ENCODE data around the gene ZNF189. TPM values are rescaled to one million over a fixed set of nuclear protein-coding genes. Genes with fewer than 3 reads are reported as not detected.

Gene ZNF189
- polyA plus RNA-seq, 1 donor (not counting 4 experiments of a cell fraction or from before 2014, with no cell fraction given), result 8.7 TPM

GRCh38 chr9:101419863-101420262, 21.2 kb downstream of the ZNF189 start:
- Histone ChIP-seq H3K9me3 (ENCODE audit: control insufficient read depth, low read depth, low read length) (no peaks in the 10 kb centered on the region), H3K4me2 (ENCODE audit: control insufficient read depth, extremely low read depth, insufficient read depth, low read depth, low read length) (no peak overlapping the region), H3K79me2 (ENCODE audit: control insufficient read depth, insufficient read depth, low read length) (no peaks in the 10 kb centered on the region), H3K4me3 (ENCODE audit: control insufficient read depth in 2 of 3, extremely low read depth in 1 of 3, insufficient read depth in 2 of 3, low read depth in 1 of 3, low read length in 3 of 3) (no peak overlapping the region), H3K4me1 (ENCODE audit: control insufficient read depth, extremely low read depth, insufficient read depth, low read length) (no peaks in the 10 kb centered on the region), H3K27ac (ENCODE audit: control insufficient read depth, insufficient read depth, low read length) (no peak overlapping the region), H3K36me3 (ENCODE audit: control insufficient read depth in 2 of 2, extremely low read depth in 1 of 2, insufficient read depth in 2 of 2, low read length in 2 of 2) (no peaks in the 10 kb centered on the region), H3K9ac (ENCODE audit: control insufficient read depth, extremely low read depth, insufficient read depth, low read length) (no peak overlapping the region), H2AFZ (ENCODE audit: control insufficient read depth, low read length) (no peak overlapping the region), H3K27me3 (ENCODE audit: control insufficient read depth, extremely low read depth, insufficient read depth, low read length) (no peaks in the 10 kb centered on the region), H3K9me1 (ENCODE audit: control insufficient read depth, extremely low read depth, insufficient read depth, low read length) (no peaks in the 10 kb centered on the region), H4K20me1 (ENCODE audit: control insufficient read depth, extremely low read depth, insufficient read depth, low read length) (no peaks in the 10 kb centered on the region)
- DNase-seq (ENCODE audit: low read depth, low spot score) (no peak), FAIRE-seq (no peak)
- TF ChIP-seq, protein P1, sequence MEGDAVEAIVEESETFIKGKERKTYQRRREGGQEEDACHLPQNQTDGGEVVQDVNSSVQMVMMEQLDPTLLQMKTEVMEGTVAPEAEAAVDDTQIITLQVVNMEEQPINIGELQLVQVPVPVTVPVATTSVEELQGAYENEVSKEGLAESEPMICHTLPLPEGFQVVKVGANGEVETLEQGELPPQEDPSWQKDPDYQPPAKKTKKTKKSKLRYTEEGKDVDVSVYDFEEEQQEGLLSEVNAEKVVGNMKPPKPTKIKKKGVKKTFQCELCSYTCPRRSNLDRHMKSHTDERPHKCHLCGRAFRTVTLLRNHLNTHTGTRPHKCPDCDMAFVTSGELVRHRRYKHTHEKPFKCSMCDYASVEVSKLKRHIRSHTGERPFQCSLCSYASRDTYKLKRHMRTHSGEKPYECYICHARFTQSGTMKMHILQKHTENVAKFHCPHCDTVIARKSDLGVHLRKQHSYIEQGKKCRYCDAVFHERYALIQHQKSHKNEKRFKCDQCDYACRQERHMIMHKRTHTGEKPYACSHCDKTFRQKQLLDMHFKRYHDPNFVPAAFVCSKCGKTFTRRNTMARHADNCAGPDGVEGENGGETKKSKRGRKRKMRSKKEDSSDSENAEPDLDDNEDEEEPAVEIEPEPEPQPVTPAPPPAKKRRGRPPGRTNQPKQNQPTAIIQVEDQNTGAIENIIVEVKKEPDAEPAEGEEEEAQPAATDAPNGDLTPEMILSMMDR (optimal IDR thresholded peaks at IDR 0.05 in 1 of 3, IDR thresholded peaks at IDR 0.05 in 1 of 3, conservative IDR thresholded peaks at IDR 0.05 in 1 of 3; ENCODE audit: extremely low read depth in 1 of 3, insufficient read depth in 2 of 3, low read length in 3 of 3), result no peak
- no peak for TF ChIP-seq EZH2 (IDR thresholded peaks at IDR 0.05; ENCODE audit: low read length)
- dilution Hi-C loops (cut with MboI; ENCODE audit: extremely low pct_ligation_motif_present, low sequenced_read_pairs), result no loop called here

GRCh38 chr9:101421653-101422065, 23.0 kb downstream of the ZNF189 start:
- Histone ChIP-seq H3K79me2 (ENCODE audit: control insufficient read depth, insufficient read depth, low read length) (no peaks in the 10 kb centered on the region), H2AFZ (ENCODE audit: control insufficient read depth, low read length) (no peak overlapping the region), H3K9me1 (ENCODE audit: control insufficient read depth, extremely low read depth, insufficient read depth, low read length) (no peaks in the 10 kb centered on the region), H3K27me3 (ENCODE audit: control insufficient read depth, extremely low read depth, insufficient read depth, low read length) (no peaks in the 10 kb centered on the region), H3K9me3 (ENCODE audit: control insufficient read depth, low read depth, low read length) (no peaks in the 10 kb centered on the region), H3K4me2 (ENCODE audit: control insufficient read depth, extremely low read depth, insufficient read depth, low read depth, low read length) (no peak overlapping the region), H4K20me1 (ENCODE audit: control insufficient read depth, extremely low read depth, insufficient read depth, low read length) (no peaks in the 10 kb centered on the region), H3K4me1 (ENCODE audit: control insufficient read depth, extremely low read depth, insufficient read depth, low read length) (no peaks in the 10 kb centered on the region), H3K27ac (ENCODE audit: control insufficient read depth, insufficient read depth, low read length) (no peak overlapping the region), H3K9ac (ENCODE audit: control insufficient read depth, extremely low read depth, insufficient read depth, low read length) (no peak overlapping the region), H3K36me3 (ENCODE audit: control insufficient read depth in 2 of 2, extremely low read depth in 1 of 2, insufficient read depth in 2 of 2, low read length in 2 of 2) (no peaks in the 10 kb centered on the region), H3K4me3 (ENCODE audit: control insufficient read depth in 2 of 3, extremely low read depth in 1 of 3, insufficient read depth in 2 of 3, low read depth in 1 of 3, low read length in 3 of 3) (no peak overlapping the region)
- TF ChIP-seq, protein P1 (optimal IDR thresholded peaks at IDR 0.05 in 1 of 3, IDR thresholded peaks at IDR 0.05 in 1 of 3, conservative IDR thresholded peaks at IDR 0.05 in 1 of 3; ENCODE audit: extremely low read depth in 1 of 3, insufficient read depth in 2 of 3, low read length in 3 of 3), result no peak
- no peak for TF ChIP-seq EZH2 (IDR thresholded peaks at IDR 0.05; ENCODE audit: low read length)
- no peak for DNase-seq (ENCODE audit: low read depth, low spot score)
- FAIRE-seq, result no peak
- dilution Hi-C loops (cut with MboI; ENCODE audit: extremely low pct_ligation_motif_present, low sequenced_read_pairs), result no loop called here
